ENCODE data around the gene SF3B4. TPM values are rescaled to one million over a fixed set of nuclear protein-coding genes. Genes with fewer than 3 reads are reported as not detected.

Gene SF3B4
- total and polyA plus RNA-seq, 2 of the 8 experiments (the other 6 are each of a cell fraction or from before 2014, with no cell fraction given) = 81.1 to 122 TPM

GRCh38 chr1:149887456-149888246, 40.0 kb downstream of the SF3B4 start:
- peak overlapping the region; percentile 98 for H3K27ac ChIP-seq (ENCODE audit: low read depth, low read length)
- peak overlapping the region; percentile 92 for H3K4ac ChIP-seq (replicated peaks; ENCODE audit: insufficient read length, low read depth, low read length)
- POLR2A ChIA-PET (ENCODE audit: partially characterized antibody) = interaction anchor here (0.6 to 8.5 kb wide), 53 partner anchors 9 to 999 kb away, joined by 3 to 278 read pairs (median 6); partner anchors contain the start of genes ANP32E, BOLA1, CA14 and CIART
- H3K23ac ChIP-seq (ENCODE audit: insufficient read length) = no peak overlapping the region
- FAIRE-seq = no peak
- peak overlapping the region; percentile 96 for H2BK5ac ChIP-seq (ENCODE audit: low read depth, low read length)
- peaks cover 3% of the 10 kb centered on the region; the same call in 1 of the 2 replicates for H3K79me1 ChIP-seq (ENCODE audit: low read depth, low read length)
- peak overlapping the region; percentile 89 for H2BK120ac ChIP-seq (replicated peaks; ENCODE audit: low read depth, low read length)
- no peak overlapping the region for H2BK15ac ChIP-seq (ENCODE audit: low read length)
- peak overlapping the region; percentile 85 to 99 (median 94) for H3K9ac ChIP-seq (replicated peaks in 1 of 4; ENCODE audit: extremely low read depth in 1 of 4, low read depth in 3 of 4, low read length in 3 of 4)
- CTCF ChIA-PET (ENCODE audit: partially characterized antibody) = interaction anchor here (1.0 to 3.0 kb wide), 11 partner anchors 17 to 287 kb away, joined by 3 to 14 read pairs (median 4); partner anchors contain the start of gene OTUD7B
- H3K23me2 ChIP-seq (ENCODE audit: low read depth, low read length) = peaks cover 21% of the 10 kb centered on the region
- WGBS, 2 experiments (ENCODE audit: extremely low coverage in 1 of 2, insufficient coverage in 1 of 2, insufficient read length in 1 of 2, insufficient replicate concordance in 2 of 2, low coverage in 1 of 2, low lambda C conversion rate in 2 of 2, missing lambda C conversion rate in 1 of 2) = 2% methylated on average over 46 of the region's 46 CpGs; no CpG with 5 or more reads in 1 of the 2 experiments
- peak overlapping the region; percentile 77; the same call in 1 of the 2 replicates for H2BK12ac ChIP-seq (ENCODE audit: low read depth, low read length)
- H3K79me2 ChIP-seq (ENCODE audit: control insufficient read depth in 1 of 2, insufficient read depth in 2 of 2, low read length in 2 of 2) = 0 out of 4 replicates have a peak, but pooled peaks cover 0 to 4% of the 10 kb centered on the region in 2 experiments
- H3K36me3 ChIP-seq (ENCODE audit: control insufficient read depth in 2 of 4, insufficient read depth in 4 of 4, low read length in 3 of 4) = no peaks in the 10 kb centered on the region
- H3K14ac ChIP-seq (ENCODE audit: insufficient read length) = no peak overlapping the region
- no peak overlapping the region for H2AFZ ChIP-seq (ENCODE audit: low read length)
- H3K27me3 ChIP-seq (replicated peaks in 1 of 4; ENCODE audit: control insufficient read depth in 3 of 4, extremely low read depth in 1 of 4, insufficient read depth in 3 of 4, low read length in 3 of 4) = no peaks in the 10 kb centered on the region
- H2AK5ac ChIP-seq (ENCODE audit: low read depth, low read length) = peak overlapping the region; percentile 28; the same call in 1 of the 2 replicates
- H3K4me1 ChIP-seq (replicated peaks in 1 of 4; ENCODE audit: control insufficient read depth in 3 of 4, insufficient read depth in 4 of 4, low read length in 3 of 4) = peaks cover 0 to 5% (median 0%) of the 10 kb centered on the region in 4 experiments; a peak in 4 of 7 replicates
- H3K4me2 ChIP-seq (ENCODE audit: insufficient read depth in 1 of 2, low read depth in 2 of 2, low read length in 2 of 2) = peak overlapping the region; percentile 83 to 87
- peak overlapping the region; percentile 93 for H4K5ac ChIP-seq (ENCODE audit: insufficient read length, low read depth, low read length)
- DNase-seq (ENCODE audit: low read depth in 1 of 2, low spot score in 2 of 2) = peak; percentile 87 to 88
- no peaks in the 10 kb centered on the region for H3K9me3 ChIP-seq (ENCODE audit: insufficient read depth in 2 of 2, low read depth in 1 of 2, low read length in 1 of 2)
- H4K20me1 ChIP-seq (replicated peaks in 1 of 2; ENCODE audit: control insufficient read depth in 1 of 2, insufficient read depth in 2 of 2, low read length in 2 of 2) = no peaks in the 10 kb centered on the region
- peak overlapping the region; percentile 83; the same call in 1 of the 2 replicates for H4K8ac ChIP-seq (ENCODE audit: extremely low read depth, insufficient read depth, low read length)
- peak overlapping the region; percentile 86; the same call in 1 of the 2 replicates for H3K18ac ChIP-seq (ENCODE audit: extremely low read depth, low read length)
- peak overlapping the region; percentile 70 to 92 (median 82) for H3K4me3 ChIP-seq (ENCODE audit: extremely low read depth in 1 of 4, insufficient read depth in 2 of 4, low read depth in 3 of 4, low read length in 4 of 4)
- peak overlapping the region; percentile 93 for H3K56ac ChIP-seq (replicated peaks; ENCODE audit: insufficient read length, low read depth, low read length)
- H2BK20ac ChIP-seq (ENCODE audit: low read length) = no peak overlapping the region
- H4K91ac ChIP-seq (replicated peaks; ENCODE audit: insufficient read length, low read length) = peak overlapping the region; percentile 91
- TF ChIP-seq RAD21 (IDR thresholded peaks at IDR 0.05 in 1 of 2, conservative IDR thresholded peaks at IDR 0.05 in 1 of 2; ENCODE audit: low read depth in 2 of 2, low read length in 2 of 2) (0 out of 4 replicates have a peak, but pooled peaks of 1 of the 2 experiments have one; percentile 3), YY1 (IDR thresholded peaks at IDR 0.05; ENCODE audit: low read depth, low read length) (no peak), EZH2 (IDR thresholded peaks at IDR 0.05; ENCODE audit: low read depth, low read length, severe bottlenecking) (no peak), SIX5 (IDR thresholded peaks at IDR 0.05; ENCODE audit: low read depth, low read length) (no peak), TAF7 (optimal IDR thresholded peaks at IDR 0.05; ENCODE audit: borderline replicate concordance, low read depth, low read length) (peak; percentile 85)

Measured in H1 (cell line).